Stimulated activated naive CD8-positive, alpha-beta T cell treated with anti-CD3 and anti-CD28 coated beads, Interleukin-15, amount 100 ng/mL, for 72 hours (primary cell): Measurements from ENCODE around the gene GH2.
"Not testable (repeated sequence)": the region's sequence is repeated elsewhere in the genome, so short reads cannot be mapped to it uniquely, and the experiment has no call there.

Experiments used
- ATAC-seq: fragments of 150-1000 bp; cut with Tn5 transposase; 2 replicates; pipeline ENCODE4 v1.10.0; 2021; ENCODE audit warnings: mild to moderate bottlenecking, moderate library complexity
- DNase-seq, 2 donors: peaks; one replicate each; pipeline ENCODE4 v3.0.0; 2021 to 2022
- H3K27ac Mint-ChIP-seq, 2 donors: one replicate each; pipeline ENCODE4 v1.8.0; 2022; ENCODE audit warnings: mild to moderate bottlenecking in 2 of 2, mixed read lengths in 2 of 2, moderate library complexity in 2 of 2
- H3K27me3 Mint-ChIP-seq: one replicate; pipeline ENCODE4 v1.8.0; 2022; ENCODE audit warnings: mixed read lengths
- H3K4me1 Mint-ChIP-seq: one replicate; pipeline ENCODE4 v1.8.0; 2022; ENCODE audit warnings: mild to moderate bottlenecking, mixed read lengths
- H3K4me3 Mint-ChIP-seq, 2 donors: one replicate each; pipeline ENCODE4 v1.8.0; 2022; ENCODE audit warnings: mild to moderate bottlenecking in 2 of 2, mixed read lengths in 2 of 2, moderate library complexity in 1 of 2
- H3K9me3 Mint-ChIP-seq, 2 donors: one replicate each; pipeline ENCODE4 v1.8.0; 2022; ENCODE audit warnings: mixed read lengths in 2 of 2

Gene GH2

GRCh38 chr17:63917646-63918045 is 35.9 kb upstream of the GH2 start:
- ATAC-seq = no peak
- no peaks in the 10 kb centered on the region for H3K9me3 Mint-ChIP-seq

GRCh38 chr17:63917206-63917605 is 35.5 kb upstream of the GH2 start:
- H3K4me3 Mint-ChIP-seq, ATAC-seq, H3K9me3 Mint-ChIP-seq, H3K27ac Mint-ChIP-seq, DNase-seq, H3K27me3 Mint-ChIP-seq: not testable (repeated sequence)
- H3K4me1 Mint-ChIP-seq = peaks cover 15% of the 10 kb centered on the region

More at GRCh38 chr17:63917646-63918045, 35.9 kb upstream of the GH2 start:
- no peak overlapping the region for H3K27ac Mint-ChIP-seq
- H3K4me1 Mint-ChIP-seq = peaks cover 14% of the 10 kb centered on the region
- peaks cover 7% of the 10 kb centered on the region for H3K27me3 Mint-ChIP-seq
- H3K4me3 Mint-ChIP-seq = no peak overlapping the region
- no peak for DNase-seq

- H3K27ac Mint-ChIP-seq = no peak overlapping the region
- peaks cover 7% of the 10 kb centered on the region for H3K27me3 Mint-ChIP-seq
- no peak for DNase-seq
- ATAC-seq = no peak
- peaks cover 20% of the 10 kb centered on the region for H3K4me1 Mint-ChIP-seq
- no peak overlapping the region for H3K4me3 Mint-ChIP-seq
- no peaks in the 10 kb centered on the region for H3K9me3 Mint-ChIP-seq
Observed at GRCh38 chr17:63916566-63917185, 34.9 kb upstream of the GH2 start.

GRCh38 chr17:63915753-63916152 is 34.0 kb upstream of the GH2 start:
- H3K4me3 Mint-ChIP-seq, H3K27ac Mint-ChIP-seq, H3K27me3 Mint-ChIP-seq, DNase-seq, H3K9me3 Mint-ChIP-seq, ATAC-seq: not testable (repeated sequence)
- peaks cover 25% of the 10 kb centered on the region for H3K4me1 Mint-ChIP-seq

GRCh38 chr17:63914471-63914870 is 32.7 kb upstream of the GH2 start:
- Mint-ChIP-seq H3K4me3 (no peak overlapping the region), H3K9me3 (no peaks in the 10 kb centered on the region), H3K4me1 (peaks cover 17% of the 10 kb centered on the region), H3K27me3 (peaks cover 7% of the 10 kb centered on the region), H3K27ac (no peak overlapping the region)
- no peak for DNase-seq
- ATAC-seq = no peak

- Mint-ChIP-seq H3K27me3 (no peaks in the 10 kb centered on the region), H3K9me3 (no peaks in the 10 kb centered on the region), H3K4me3 (no peak overlapping the region), H3K27ac (no peak overlapping the region), H3K4me1 (peaks cover 10% of the 10 kb centered on the region)
- DNase-seq = peak; percentile 62 to 71
- peak; percentile 72 for ATAC-seq
Observed at GRCh38 chr17:63911657-63912100, 29.9 kb upstream of the GH2 start.

- Mint-ChIP-seq H3K9me3 (no peaks in the 10 kb centered on the region), H3K27ac (no peak within 1 kb of the TSS), H3K4me3 (no peak within 1 kb of the TSS), H3K27me3 (no peaks in the 10 kb centered on the region), H3K4me1 (peaks cover 10% of the 10 kb centered on the region)
- DNase-seq = no peak
- no peak for ATAC-seq
Observed at GRCh38 chr17:63911041-63911635, 29.4 kb upstream of the GH2 start, which contains the start of gene CSHL1. TSS of gene CSHL1 (minus strand) at chr17:63911258. CDS start at chr17:63911196, 62 bp downstream.

GRCh38 chr17:63910096-63910495 is 28.4 kb upstream of the GH2 start:
- no peaks in the 10 kb centered on the region for H3K9me3 Mint-ChIP-seq
- no peaks in the 10 kb centered on the region for H3K27me3 Mint-ChIP-seq
- ATAC-seq (no peak), DNase-seq (no peak)
- no peak overlapping the region for H3K4me3 Mint-ChIP-seq
- no peak overlapping the region for H3K27ac Mint-ChIP-seq
- H3K4me1 Mint-ChIP-seq = peaks cover 10% of the 10 kb centered on the region

GRCh38 chr17:63909586-63909985 is 27.8 kb upstream of the GH2 start:
- H3K27ac Mint-ChIP-seq, H3K9me3 Mint-ChIP-seq, ATAC-seq, H3K27me3 Mint-ChIP-seq, DNase-seq, H3K4me3 Mint-ChIP-seq: not testable (repeated sequence)
- peaks cover 10% of the 10 kb centered on the region for H3K4me1 Mint-ChIP-seq

GRCh38 chr17:63907161-63907778 is 25.5 kb upstream of the GH2 start:
- H3K4me1 Mint-ChIP-seq = peaks cover 20% of the 10 kb centered on the region
- not testable (repeated sequence) for H3K9me3 Mint-ChIP-seq, H3K27me3 Mint-ChIP-seq, DNase-seq, H3K4me3 Mint-ChIP-seq, H3K27ac Mint-ChIP-seq
- ATAC-seq = peak; percentile 80

GRCh38 chr17:63904796-63905195 is 23.1 kb upstream of the GH2 start:
- ATAC-seq, H3K27ac Mint-ChIP-seq, H3K4me3 Mint-ChIP-seq, H3K27me3 Mint-ChIP-seq, DNase-seq, H3K9me3 Mint-ChIP-seq: not testable (repeated sequence)
- peaks cover 12% of the 10 kb centered on the region for H3K4me1 Mint-ChIP-seq

- H3K4me1 Mint-ChIP-seq = peaks cover 22% of the 10 kb centered on the region
- H3K27ac Mint-ChIP-seq, DNase-seq, H3K27me3 Mint-ChIP-seq, H3K4me3 Mint-ChIP-seq, H3K9me3 Mint-ChIP-seq: not testable (repeated sequence)
- ATAC-seq = peak; percentile 47
Observed at GRCh38 chr17:63903787-63904201, 22.1 kb upstream of the GH2 start.

- H3K9me3 Mint-ChIP-seq, H3K27ac Mint-ChIP-seq, DNase-seq, ATAC-seq, H3K4me3 Mint-ChIP-seq, H3K27me3 Mint-ChIP-seq: not testable (repeated sequence)
- H3K4me1 Mint-ChIP-seq = peaks cover 32% of the 10 kb centered on the region
Observed at GRCh38 chr17:63901971-63902370, 20.2 kb upstream of the GH2 start.

- H3K27me3 Mint-ChIP-seq, H3K27ac Mint-ChIP-seq, H3K9me3 Mint-ChIP-seq, H3K4me3 Mint-ChIP-seq: not testable (repeated sequence)
- ATAC-seq = peak; percentile 90
- peak; percentile 32 to 53 for DNase-seq
- H3K4me1 Mint-ChIP-seq = peaks cover 32% of the 10 kb centered on the region
Observed at GRCh38 chr17:63898899-63899798, 17.4 kb upstream of the GH2 start.

- DNase-seq, H3K27me3 Mint-ChIP-seq, H3K9me3 Mint-ChIP-seq, H3K4me3 Mint-ChIP-seq, ATAC-seq, H3K27ac Mint-ChIP-seq: not testable (repeated sequence)
- peaks cover 23% of the 10 kb centered on the region for H3K4me1 Mint-ChIP-seq
Observed at GRCh38 chr17:63896524-63897354, 15.0 kb upstream of the GH2 start, which contains the start of gene CSH1. TSS of gene CSH1 (minus strand) at chr17:63896574. CDS start at chr17:63896511, 63 bp downstream.
